GM10248 (cell line): Measurements from ENCODE around the gene HSPA12A.

Source experiments
- CTCF ChIA-PET: fragments of 300-600 bp; sonication (Branson Sonifier 250); formaldehyde crosslinking; extraction: SDS; loops from one replicate; lab custom pipeline; 2021; ENCODE audit warnings: antibody characterized with exemption; lab: Yijun Ruan, JAX
- POLR2A ChIA-PET: fragments of 350-650 bp; sonication (Branson Sonifier 250); formaldehyde crosslinking; extraction: SDS; loops from one replicate; lab custom pipeline; 2020; ENCODE audit warnings: antibody characterized with exemption; lab: Yijun Ruan, JAX
- DNase-seq: peaks from one replicate; pipeline ENCODE4 v3.0.0; 2012; ENCODE audit errors: extremely low spot score
- TF ChIP-seq, protein P1 (sequence below): IDR thresholded peaks from 2 replicates; pipeline ENCODE4 v1.5.1; 2012; ENCODE audit warnings: mild to moderate bottlenecking, low read depth; ENCODE audit errors: extremely low read depth, missing control alignments, control extremely low read depth

Gene HSPA12A

DNA sequence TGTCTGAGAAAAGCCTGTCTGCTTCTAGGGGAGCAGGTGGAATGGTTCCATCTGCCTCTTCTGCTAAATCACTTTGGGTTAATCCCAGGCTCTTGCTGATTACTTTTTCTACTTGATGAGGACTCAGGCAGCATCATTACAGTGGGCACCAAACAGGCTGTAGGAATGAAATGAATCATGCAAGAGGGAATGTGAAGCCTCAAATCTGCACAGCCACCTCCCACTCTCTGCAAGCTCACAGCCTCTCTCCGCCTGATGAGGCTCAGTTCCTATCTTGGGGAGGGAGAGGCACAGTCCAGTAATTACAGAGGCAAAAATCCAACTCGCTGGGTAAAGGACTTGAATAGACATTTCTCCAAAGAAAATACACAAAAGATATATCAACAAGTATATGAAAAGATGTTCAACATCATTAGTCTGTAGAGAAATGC is 34.0 kb downstream of the HSPA12A start:
- CTCF ChIA-PET, result no interaction called here
- TF ChIP-seq, protein P1, sequence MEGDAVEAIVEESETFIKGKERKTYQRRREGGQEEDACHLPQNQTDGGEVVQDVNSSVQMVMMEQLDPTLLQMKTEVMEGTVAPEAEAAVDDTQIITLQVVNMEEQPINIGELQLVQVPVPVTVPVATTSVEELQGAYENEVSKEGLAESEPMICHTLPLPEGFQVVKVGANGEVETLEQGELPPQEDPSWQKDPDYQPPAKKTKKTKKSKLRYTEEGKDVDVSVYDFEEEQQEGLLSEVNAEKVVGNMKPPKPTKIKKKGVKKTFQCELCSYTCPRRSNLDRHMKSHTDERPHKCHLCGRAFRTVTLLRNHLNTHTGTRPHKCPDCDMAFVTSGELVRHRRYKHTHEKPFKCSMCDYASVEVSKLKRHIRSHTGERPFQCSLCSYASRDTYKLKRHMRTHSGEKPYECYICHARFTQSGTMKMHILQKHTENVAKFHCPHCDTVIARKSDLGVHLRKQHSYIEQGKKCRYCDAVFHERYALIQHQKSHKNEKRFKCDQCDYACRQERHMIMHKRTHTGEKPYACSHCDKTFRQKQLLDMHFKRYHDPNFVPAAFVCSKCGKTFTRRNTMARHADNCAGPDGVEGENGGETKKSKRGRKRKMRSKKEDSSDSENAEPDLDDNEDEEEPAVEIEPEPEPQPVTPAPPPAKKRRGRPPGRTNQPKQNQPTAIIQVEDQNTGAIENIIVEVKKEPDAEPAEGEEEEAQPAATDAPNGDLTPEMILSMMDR, result no peak
- no peak for DNase-seq
- POLR2A ChIA-PET, result interaction anchor here (0.5 kb wide), 1 partner anchor 84 kb away, joined by 3 read pairs; no protein-coding TSS in a partner anchor

DNA sequence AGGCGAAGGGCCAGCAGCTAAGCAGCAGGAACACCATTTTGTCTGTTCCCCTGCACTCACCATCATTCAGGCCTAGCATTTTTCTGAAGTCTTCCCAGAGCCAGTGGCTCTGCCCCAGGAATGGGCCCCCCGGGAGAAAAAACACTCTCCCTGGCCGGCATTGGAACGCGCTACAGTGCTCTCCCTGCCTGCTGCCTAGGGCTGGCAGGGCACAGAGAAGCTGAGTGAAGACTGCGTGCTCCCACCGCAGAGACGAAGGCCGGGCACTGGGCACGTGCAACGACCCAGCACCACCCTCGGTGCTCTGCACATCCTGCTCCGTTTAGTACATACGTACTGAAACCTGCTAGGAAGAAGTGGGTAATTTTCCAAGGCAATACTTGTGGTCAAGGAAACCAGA is 34.4 kb downstream of the HSPA12A start:
- ChIA-PET CTCF (no interaction called here), POLR2A (interaction anchor here (0.5 kb wide), 1 partner anchor 84 kb away, joined by 3 read pairs; no protein-coding TSS in a partner anchor)
- TF ChIP-seq, protein P1, result no peak
- no peak for DNase-seq

DNA sequence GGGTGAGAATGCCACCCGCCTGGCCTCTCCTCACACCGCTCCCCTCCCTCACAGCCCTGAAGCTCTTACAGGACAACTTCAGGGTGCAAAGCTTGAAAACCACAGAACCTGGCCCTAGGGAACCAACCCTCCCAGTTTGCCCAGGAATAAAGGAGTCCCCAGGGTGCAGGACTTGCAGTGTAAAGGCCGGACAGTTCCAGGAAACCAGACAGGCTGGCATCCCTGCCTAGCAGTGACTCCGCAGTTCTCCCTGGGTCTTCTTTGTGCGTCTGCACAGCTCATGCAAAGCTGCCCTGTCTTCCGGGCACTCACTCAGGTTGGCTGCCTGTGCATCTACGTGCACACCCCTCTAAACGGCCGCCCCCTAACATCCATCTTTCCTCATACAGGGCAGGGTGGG is 36.1 kb downstream of the HSPA12A start:
- TF ChIP-seq, protein P1, result no peak
- ChIA-PET CTCF (interaction anchor here (0.8 to 1.1 kb wide), 2 partner anchors 10 to 91 kb away, joined by 3 read pairs; no protein-coding TSS in a partner anchor), POLR2A (no interaction called here)
- no peak for DNase-seq

DNA sequence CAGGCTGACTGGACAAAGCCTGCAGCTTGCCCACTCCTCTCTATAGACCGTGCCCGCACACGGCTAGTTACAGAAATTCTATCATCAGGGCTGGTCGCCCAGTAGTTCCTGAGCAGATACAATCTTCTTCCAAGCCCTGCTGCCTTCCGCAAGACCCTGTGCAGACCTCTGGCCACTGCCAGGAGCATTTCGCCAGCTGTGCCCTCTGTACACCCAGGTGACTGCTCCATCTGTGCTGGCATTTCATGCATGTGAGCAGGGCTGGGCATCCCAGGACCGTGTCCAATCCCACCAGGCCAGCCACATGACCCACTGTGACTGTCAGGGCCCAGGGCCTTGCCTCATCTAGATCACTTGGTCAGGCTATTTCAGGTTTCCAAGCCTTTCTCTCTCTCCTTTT is 36.9 kb downstream of the HSPA12A start:
- TF ChIP-seq, protein P1, result no peak
- ChIA-PET CTCF (interaction anchor here (1.1 to 1.2 kb wide), 2 partner anchors 9 to 24 kb away, joined by 3 read pairs; no protein-coding TSS in a partner anchor), POLR2A (no interaction called here)

DNA sequence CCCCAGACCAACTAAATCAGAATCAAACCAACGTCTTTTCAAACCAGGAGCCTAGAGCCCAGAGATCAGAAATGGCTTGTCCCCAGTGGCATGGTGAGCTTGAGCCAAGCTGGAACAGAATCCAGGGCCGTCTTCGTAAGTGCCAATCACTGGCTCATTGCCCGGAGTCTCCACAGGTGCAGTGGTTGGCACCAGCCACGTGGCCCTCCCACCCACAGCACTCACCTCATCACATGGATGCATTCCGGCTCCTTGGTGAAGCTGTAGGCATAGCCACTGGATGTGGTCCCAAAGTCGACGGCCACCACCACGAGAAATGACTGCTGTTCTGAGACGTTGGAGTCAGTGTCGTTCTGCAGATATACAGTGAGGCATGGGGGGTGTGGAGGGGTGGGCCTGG is 37.4 kb downstream of the HSPA12A start:
- ChIA-PET POLR2A (no interaction called here), CTCF (interaction anchor here (1.2 kb wide), 1 partner anchor 24 kb away, joined by 3 read pairs; no protein-coding TSS in a partner anchor)
- no peak for DNase-seq
- TF ChIP-seq, protein P1, result no peak

More for the DNA sequence above, 36.9 kb downstream of the HSPA12A start:
- no peak for DNase-seq

DNA sequence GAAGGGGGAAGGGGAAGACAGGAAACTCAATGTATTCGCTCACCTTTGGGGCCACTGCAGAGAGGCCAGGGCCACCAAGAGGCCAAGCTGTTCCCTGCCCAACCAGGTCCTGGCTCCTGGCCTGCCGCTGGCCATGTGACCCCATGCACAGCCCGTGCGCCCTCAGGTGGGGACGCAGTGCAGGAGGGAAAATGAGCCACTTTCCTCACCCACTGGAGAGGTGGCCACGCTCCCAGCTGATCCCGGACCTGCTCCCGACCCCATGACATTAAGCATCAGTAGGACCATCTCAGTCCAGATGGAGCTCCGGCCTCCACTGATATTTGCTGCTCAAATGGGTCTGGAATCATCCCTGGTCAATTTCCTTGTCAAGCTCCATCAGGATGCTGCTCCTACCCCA is 40.2 kb downstream of the HSPA12A start:
- CTCF ChIA-PET, result interaction anchor here (0.8 to 1.4 kb wide), 2 partner anchors 19 to 466 kb away, joined by 3 to 4 read pairs; no protein-coding TSS in a partner anchor
- TF ChIP-seq, protein P1, result no peak
- no peak for DNase-seq
- POLR2A ChIA-PET, result no interaction called here
